Amniotic epithelial cell (primary cell): Measurements from ENCODE around the gene TMEM218.

ENCODE experiments used
- DNase-seq: peaks from one replicate; pipeline ENCODE4 v3.0.0-alpha.2; 2010; ENCODE audit warnings: low read depth

The TMEM218 gene

DNA sequence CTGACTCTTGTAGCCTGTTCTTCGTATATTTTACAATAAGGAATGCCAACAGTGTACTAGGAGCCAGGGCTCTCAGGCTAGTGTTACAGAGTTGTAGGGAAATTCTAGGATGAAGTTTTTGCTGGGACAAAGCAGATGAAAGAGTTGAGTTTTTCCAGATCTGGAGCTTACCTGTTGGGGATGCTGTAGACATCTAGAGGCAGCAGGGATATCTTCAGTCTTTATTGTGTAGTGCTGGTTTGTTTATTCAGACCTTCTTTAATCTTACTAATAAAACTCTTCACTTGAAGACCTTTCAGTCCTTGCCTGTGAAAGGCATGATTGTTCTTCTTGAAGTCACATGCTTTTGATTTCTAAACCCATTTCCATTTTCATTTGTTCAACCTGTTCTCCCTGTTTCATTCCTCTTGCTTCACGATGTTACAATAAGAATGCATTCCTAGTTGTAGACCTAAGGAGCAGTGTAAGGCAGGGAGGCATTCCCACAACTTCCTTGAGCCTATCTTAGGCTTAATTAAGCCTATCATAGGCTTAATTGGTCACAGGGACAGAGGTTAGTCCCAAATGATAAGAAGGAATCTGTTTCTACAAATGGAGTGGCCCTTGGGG is 56.2 kb downstream of the TMEM218 start:
- no peak for DNase-seq

DNA sequence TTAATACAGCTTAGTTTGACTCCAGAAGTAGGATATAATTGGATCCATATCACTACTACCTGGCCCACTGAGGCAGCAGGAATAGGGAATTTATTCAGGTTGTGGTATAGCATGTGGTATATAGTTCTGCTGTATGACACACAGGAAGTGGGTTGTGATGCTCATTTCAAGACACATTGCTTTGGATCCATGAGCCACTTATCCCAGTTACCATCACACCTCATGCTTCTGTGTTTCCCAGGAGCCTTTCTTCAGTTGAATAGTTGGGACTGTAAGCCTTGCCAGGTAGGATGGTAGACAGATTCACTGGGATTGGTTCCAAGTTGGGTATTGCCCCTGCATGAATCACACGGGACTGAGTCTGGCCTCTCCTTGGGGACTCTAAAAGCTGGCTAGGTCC is 58.3 kb downstream of the TMEM218 start:
- no peak for DNase-seq

DNA sequence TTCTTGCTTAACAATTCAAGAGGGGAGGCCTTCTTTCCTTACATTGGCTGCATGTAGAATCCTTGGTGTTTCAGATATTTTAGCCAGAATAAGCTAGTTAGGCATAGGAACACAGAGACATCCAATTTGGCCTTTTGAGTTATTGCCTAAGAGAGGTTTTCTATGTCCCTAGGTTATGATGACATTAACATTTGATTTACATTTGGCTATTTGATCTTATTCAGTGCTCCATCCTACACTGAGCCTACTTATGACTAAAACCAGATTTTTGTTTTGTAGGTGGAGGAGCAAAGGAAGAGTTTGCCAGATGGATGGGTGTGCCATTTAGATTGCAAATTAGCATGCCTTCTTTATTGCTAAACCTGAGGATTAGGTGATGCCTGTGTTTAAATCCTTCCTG is 59.4 kb downstream of the TMEM218 start:
- DNase-seq = no peak

DNA sequence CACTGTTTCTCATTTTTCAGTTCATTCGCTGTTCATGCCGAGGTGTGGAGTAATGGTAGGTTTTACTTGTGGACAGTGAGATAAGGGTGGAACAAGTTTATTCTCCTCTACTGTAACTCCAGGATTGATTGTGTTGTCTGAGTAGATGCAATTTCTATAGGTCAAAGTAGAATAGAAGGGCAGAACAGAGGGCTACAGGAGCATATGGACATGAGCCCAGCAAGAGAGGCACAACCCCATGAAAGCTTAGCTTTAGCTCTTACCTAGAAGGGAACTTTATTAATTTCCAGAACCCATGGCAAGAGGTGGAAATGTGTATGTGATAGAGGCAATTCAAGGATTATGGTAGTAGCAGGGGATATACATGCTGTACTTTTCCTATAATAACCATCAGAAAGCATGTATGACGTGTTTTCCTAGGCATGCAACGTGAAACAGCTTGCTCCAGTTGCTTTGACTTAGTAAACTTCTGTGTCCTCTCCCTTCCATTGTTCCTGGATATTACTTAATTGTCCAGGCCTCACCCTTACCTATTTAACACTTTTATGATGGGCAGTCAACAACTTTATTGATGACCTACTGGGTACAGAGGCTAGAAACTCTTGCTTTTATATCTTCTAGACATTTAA is 62.1 kb downstream of the TMEM218 start:
- DNase-seq = no peak
